GM21526 (cell line): ENCODE results near the gene PIK3R3.

Experiments used
- ATAC-seq: cut with Tn5 transposase; IDR thresholded peaks from one replicate; pipeline ENCODE4 v1.9.1; 2021; ENCODE audit warnings: moderate library complexity; ENCODE audit not compliant: unreplicated experiment, low FRiP score

Gene PIK3R3

DNA sequence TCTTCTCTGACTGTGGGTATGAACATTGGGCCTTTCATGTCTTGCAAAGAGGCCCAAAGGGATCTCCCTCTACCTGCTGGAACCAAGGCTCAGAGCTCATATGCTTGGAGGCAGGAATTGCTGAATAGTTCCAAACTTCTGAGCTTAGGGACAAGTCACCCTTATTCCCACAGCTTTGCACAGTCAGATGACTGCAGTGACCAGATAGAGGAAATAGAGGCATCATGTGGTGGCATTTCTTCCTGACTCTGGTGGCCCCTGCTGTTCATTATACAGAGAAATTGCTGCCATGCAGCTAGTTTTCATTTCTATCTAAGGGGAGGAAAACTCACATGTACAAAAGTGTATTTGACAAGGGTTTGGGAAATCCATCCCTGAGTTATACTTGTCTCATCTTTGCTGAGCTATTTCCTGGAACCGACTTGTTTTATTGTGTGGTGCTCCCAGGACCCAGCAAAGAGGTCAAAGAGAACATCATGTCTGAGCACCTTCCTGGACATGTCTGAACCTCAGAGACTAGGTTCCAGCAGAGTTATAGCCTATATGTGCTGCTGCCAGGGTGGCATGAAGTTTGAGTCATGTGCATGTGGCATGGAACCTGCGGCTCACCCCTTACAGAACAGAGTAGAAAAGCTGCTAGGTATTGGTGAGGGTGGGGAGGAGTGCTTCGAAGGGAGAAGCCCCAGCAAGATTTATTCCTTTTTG is 131.2 kb downstream of the PIK3R3 start:
- no peak for ATAC-seq

DNA sequence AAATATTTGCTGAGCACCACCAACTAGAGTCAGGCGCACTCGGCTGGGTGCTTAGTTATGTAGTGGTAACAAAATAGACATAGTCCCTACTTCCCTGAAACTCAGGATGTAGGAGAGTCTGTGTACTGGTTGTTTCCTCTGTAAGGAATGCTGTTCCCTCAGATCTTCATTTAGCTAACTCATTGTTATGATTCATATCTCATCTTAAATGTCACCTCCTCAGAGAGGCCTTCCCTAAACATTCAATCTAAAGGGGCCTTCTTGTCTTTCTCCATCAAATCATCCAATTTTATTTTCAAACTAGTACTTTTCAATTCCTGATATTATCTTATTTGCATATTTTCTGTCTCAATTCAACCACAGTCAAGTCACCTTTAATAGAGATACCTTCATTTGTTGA is 132.9 kb downstream of the PIK3R3 start:
- ATAC-seq = no peak

DNA sequence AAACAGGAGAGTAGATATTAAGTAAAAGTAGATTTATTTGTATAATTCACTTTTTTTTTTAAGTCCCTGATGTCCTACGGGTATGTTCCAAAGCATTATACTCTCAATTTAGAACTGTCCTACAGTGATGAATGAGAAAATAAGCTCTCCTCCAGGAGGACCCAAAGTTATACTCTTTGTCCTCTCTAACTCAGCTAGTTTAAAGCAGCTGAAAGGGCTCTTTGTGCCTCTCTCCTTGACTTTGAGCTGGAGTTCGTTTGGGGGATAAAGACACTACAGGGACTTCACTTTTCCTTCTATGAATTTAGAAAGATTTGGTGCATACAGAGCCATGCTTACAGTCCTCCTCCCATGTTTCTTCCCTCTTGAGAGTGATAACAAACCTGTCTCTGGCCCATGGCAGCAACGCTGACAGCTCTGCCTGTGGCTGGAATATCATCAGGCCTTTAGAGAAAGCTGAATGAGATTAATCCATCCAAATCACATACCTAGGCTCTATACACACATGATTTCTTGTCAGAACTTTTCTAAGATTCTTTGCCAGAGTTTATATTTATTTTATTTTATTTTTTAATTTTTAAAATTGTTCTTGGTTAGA is 134.3 kb downstream of the PIK3R3 start:
- no peak for ATAC-seq

DNA sequence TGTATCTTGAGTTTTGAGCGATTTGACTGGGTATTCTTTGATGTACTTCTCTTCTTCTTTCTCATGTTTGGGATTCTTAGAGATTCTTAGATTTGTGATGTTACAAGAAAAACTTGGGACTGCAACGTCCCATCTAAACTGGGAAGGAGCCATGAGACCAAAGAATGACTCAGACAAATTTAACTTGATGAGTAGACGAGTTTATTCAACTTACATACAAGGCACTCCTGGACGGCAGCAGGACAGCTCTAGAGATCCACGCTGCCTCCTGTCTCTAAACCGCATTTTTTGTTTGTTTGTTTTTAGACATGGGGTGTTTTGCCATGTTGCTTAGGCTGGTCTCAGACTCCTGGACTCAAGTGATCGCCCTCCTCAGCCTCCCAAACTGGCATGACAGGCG is 137.1 kb downstream of the PIK3R3 start:
- ATAC-seq = no peak

DNA sequence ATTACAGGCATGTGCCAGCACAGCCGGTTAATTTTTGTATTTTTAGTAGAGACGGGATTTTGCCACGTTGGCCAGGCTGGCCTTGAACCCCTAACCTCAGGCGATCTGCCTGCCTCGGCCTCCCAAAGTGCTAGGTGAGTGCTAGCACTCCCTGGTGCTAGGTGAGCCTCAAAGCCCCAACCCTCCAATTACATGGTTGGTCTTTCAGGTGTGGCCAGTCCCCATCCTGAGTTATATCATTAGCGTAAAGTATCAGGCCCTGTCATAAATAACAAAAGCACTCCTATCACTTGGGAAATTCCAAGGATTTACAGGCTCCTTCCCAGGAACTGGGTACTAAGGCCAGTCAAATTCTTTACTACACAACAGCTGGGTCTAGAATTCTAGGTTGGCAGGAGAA is 138.0 kb downstream of the PIK3R3 start:
- ATAC-seq = no peak
